ENCODE measurements around the gene CLDN7. TPM values are rescaled to one million over a fixed set of nuclear protein-coding genes. Genes with fewer than 3 reads are reported as not detected.
"Not testable (repeated sequence)": the region's sequence is repeated elsewhere in the genome, so short reads cannot be mapped to it uniquely, and the experiment has no call there.

The CLDN7 gene
- total and polyA plus RNA-seq, 10 donors: 0.74 to 6.6 (median 2.7) TPM

GRCh38 chr17:7249214-7249613, 13.1 kb downstream of the CLDN7 start:
- H3K36me3 ChIP-seq: peaks cover 0 to 48% (median 33%) of the 10 kb centered on the region in 6 donors
- 87 to 94% (median 89%) methylated on average over 6 of the region's 6 CpGs for WGBS, 5 donors
- DNase-seq: no peak
- H3K27ac ChIP-seq: peak overlapping the region in 4 of 8 donors; percentile 97 to 100 (median 99)
- no peaks in the 10 kb centered on the region for H3K9me3 ChIP-seq
- H3K27me3 ChIP-seq (replicated peaks in 1 of 7): no peaks in the 10 kb centered on the region
- no peak for TF ChIP-seq POLR2AphosphoS5 (IDR thresholded peaks at IDR 0.05)
- TF ChIP-seq POLR2A (IDR thresholded peaks at IDR 0.05): no peak
- no peak for TF ChIP-seq CTCF (IDR thresholded peaks at IDR 0.05 in 8 of 11, conservative IDR thresholded peaks at IDR 0.05 in 3 of 11)
- intact Hi-C loops (cut with DNase I; ENCODE audit: low total_unique reads): no loop called here
- H3K4me3 ChIP-seq: peak overlapping the region in 2 of 8 donors; percentile 97 to 99
- peaks cover 30 to 68% (median 48%) of the 10 kb centered on the region in 6 donors for H3K4me1 ChIP-seq

GRCh38 chr17:7248796-7249195, 13.5 kb downstream of the CLDN7 start:
- H3K9me3 ChIP-seq: no peaks in the 10 kb centered on the region
- WGBS, 5 donors: 70 to 86% (median 76%) methylated on average over 4 of the region's 4 CpGs
- peaks cover 0 to 49% (median 35%) of the 10 kb centered on the region in 6 donors for H3K36me3 ChIP-seq
- TF ChIP-seq POLR2AphosphoS5 (IDR thresholded peaks at IDR 0.05): no peak
- no peak for TF ChIP-seq POLR2A (IDR thresholded peaks at IDR 0.05)
- TF ChIP-seq CTCF (IDR thresholded peaks at IDR 0.05 in 8 of 11, conservative IDR thresholded peaks at IDR 0.05 in 3 of 11): no peak
- H3K4me3 ChIP-seq: peak overlapping the region in 1 of 8 donors; percentile 97
- intact Hi-C loops (cut with DNase I; ENCODE audit: low total_unique reads): no loop called here
- H3K4me1 ChIP-seq: peaks cover 30 to 70% (median 49%) of the 10 kb centered on the region in 6 donors
- peak overlapping the region in 2 of 8 donors; percentile 97 to 100 for H3K27ac ChIP-seq
- no peak for DNase-seq
- no peaks in the 10 kb centered on the region for H3K27me3 ChIP-seq (replicated peaks in 1 of 7)

- no peak overlapping the region for H3K27ac ChIP-seq
- H3K36me3 ChIP-seq: peaks cover 0 to 54% (median 36%) of the 10 kb centered on the region in 6 donors
- no peak for TF ChIP-seq POLR2AphosphoS5 (IDR thresholded peaks at IDR 0.05)
- no peak for TF ChIP-seq CTCF (IDR thresholded peaks at IDR 0.05 in 8 of 11, conservative IDR thresholded peaks at IDR 0.05 in 3 of 11)
- TF ChIP-seq POLR2A (IDR thresholded peaks at IDR 0.05): no peak
- peaks cover 27 to 66% (median 48%) of the 10 kb centered on the region in 6 donors for H3K4me1 ChIP-seq
- DNase-seq: no peak
- intact Hi-C loops (cut with DNase I; ENCODE audit: low total_unique reads): no loop called here
- 91 to 95% (median 94%) methylated on average over 5 of the region's 5 CpGs for WGBS, 5 donors
- H3K27me3 ChIP-seq (replicated peaks in 1 of 7): no peaks in the 10 kb centered on the region
- H3K9me3 ChIP-seq: no peaks in the 10 kb centered on the region
- H3K4me3 ChIP-seq: no peak overlapping the region
Measured at GRCh38 chr17:7246779-7247178, 15.5 kb downstream of the CLDN7 start.

GRCh38 chr17:7243838-7244237, 18.4 kb downstream of the CLDN7 start:
- Histone ChIP-seq H3K4me3 (peak overlapping the region in 2 of 8 donors; percentile 98 to 99), H3K4me1 (peaks cover 28 to 64% (median 49%) of the 10 kb centered on the region in 6 donors), H3K36me3 (peaks cover 0 to 62% (median 45%) of the 10 kb centered on the region in 6 donors), H3K27ac (peak overlapping the region in 7 of 8 donors; percentile 96 to 99 (median 99))
- TF ChIP-seq POLR2AphosphoS5 (IDR thresholded peaks at IDR 0.05): peak in 2 of 3 donors; percentile 19 to 26
- H3K9me3 ChIP-seq; H3K27me3 ChIP-seq (replicated peaks in 1 of 7); intact Hi-C loops (cut with DNase I; ENCODE audit: low total_unique reads); DNase-seq: not testable (repeated sequence)
- WGBS, 5 donors: 83 to 92% (median 88%) methylated on average over 9 to 10 of the region's 10 CpGs

GRCh38 chr17:7243453-7243729, 18.9 kb downstream of the CLDN7 start:
- WGBS, 5 donors: 43 to 63% (median 52%) methylated on average over 2 of the region's 2 CpGs
- Histone ChIP-seq H3K9me3 (no peaks in the 10 kb centered on the region), H3K27ac (peak overlapping the region; percentile 85 to 99 (median 98)), H3K4me1 (peaks cover 25 to 60% (median 44%) of the 10 kb centered on the region in 6 donors), H3K36me3 (peaks cover 0 to 62% (median 45%) of the 10 kb centered on the region in 6 donors), H3K4me3 (peak overlapping the region; percentile 69 to 99 (median 94)), H3K27me3 (replicated peaks in 1 of 7) (no peaks in the 10 kb centered on the region)
- no peak for TF ChIP-seq CTCF (IDR thresholded peaks at IDR 0.05 in 8 of 11, conservative IDR thresholded peaks at IDR 0.05 in 3 of 11)
- no peak for TF ChIP-seq POLR2A (IDR thresholded peaks at IDR 0.05)
- TF ChIP-seq POLR2AphosphoS5 (IDR thresholded peaks at IDR 0.05): no peak
- DNase-seq: no peak
- intact Hi-C loops (cut with DNase I; ENCODE audit: low total_unique reads): no loop called here
